ENCODE data around the gene IL1A. TPM values are rescaled to one million over a fixed set of nuclear protein-coding genes. Genes with fewer than 3 reads are reported as not detected.

Gene IL1A
- total RNA-seq, 1 donor from 2014 or later = 82.7 TPM

- Histone ChIP-seq H3K27me3 (ENCODE audit: control insufficient read depth, insufficient read depth, low read length) (no peaks in the 10 kb centered on the region), H3K4me3 (ENCODE audit: low read depth, low read length) (no peak overlapping the region), H3K36me3 (ENCODE audit: control insufficient read depth, insufficient read depth, low read length) (no peaks in the 10 kb centered on the region)
- no peak for TF ChIP-seq CTCF (IDR thresholded peaks at IDR 0.05; ENCODE audit: insufficient read depth, low read length, severe bottlenecking)
- no peak for FAIRE-seq
- DNase-seq (ENCODE audit: low read depth) = no peak
Measured at GRCh38 chr2:112807233-112807807, 23.0 kb upstream of the IL1A start.

GRCh38 chr2:112805542-112805941, 21.2 kb upstream of the IL1A start:
- Histone ChIP-seq H3K27me3 (ENCODE audit: control insufficient read depth, insufficient read depth, low read length) (no peaks in the 10 kb centered on the region), H3K4me3 (ENCODE audit: low read depth, low read length) (no peak overlapping the region), H3K36me3 (ENCODE audit: control insufficient read depth, insufficient read depth, low read length) (no peaks in the 10 kb centered on the region)
- TF ChIP-seq CTCF (IDR thresholded peaks at IDR 0.05; ENCODE audit: insufficient read depth, low read length, severe bottlenecking) = no peak
- DNase-seq (ENCODE audit: low read depth) (peak; percentile 98), FAIRE-seq (peak; percentile 40)

- Histone ChIP-seq H3K4me3 (ENCODE audit: low read depth, low read length) (no peak overlapping the region), H3K27me3 (ENCODE audit: control insufficient read depth, insufficient read depth, low read length) (no peaks in the 10 kb centered on the region), H3K36me3 (ENCODE audit: control insufficient read depth, insufficient read depth, low read length) (no peaks in the 10 kb centered on the region)
- TF ChIP-seq CTCF (IDR thresholded peaks at IDR 0.05; ENCODE audit: insufficient read depth, low read length, severe bottlenecking) = no peak
- DNase-seq (ENCODE audit: low read depth) = peak; percentile 100
- FAIRE-seq = no peak
Measured at GRCh38 chr2:112803691-112804521, 19.6 kb upstream of the IL1A start.

- Histone ChIP-seq H3K27me3 (ENCODE audit: control insufficient read depth, insufficient read depth, low read length) (no peaks in the 10 kb centered on the region), H3K36me3 (ENCODE audit: control insufficient read depth, insufficient read depth, low read length) (no peaks in the 10 kb centered on the region), H3K4me3 (ENCODE audit: low read depth, low read length) (no peak overlapping the region)
- FAIRE-seq (no peak), DNase-seq (ENCODE audit: low read depth) (no peak)
- no peak for TF ChIP-seq CTCF (IDR thresholded peaks at IDR 0.05; ENCODE audit: insufficient read depth, low read length, severe bottlenecking)
Measured at GRCh38 chr2:112800881-112801583, 16.7 kb upstream of the IL1A start.

- no peak overlapping the region for H3K4me3 ChIP-seq (ENCODE audit: low read depth, low read length)
- FAIRE-seq (no peak), DNase-seq (ENCODE audit: low read depth) (peak; percentile 52)
- TF ChIP-seq CTCF (IDR thresholded peaks at IDR 0.05; ENCODE audit: insufficient read depth, low read length, severe bottlenecking) = no peak
- H3K36me3 ChIP-seq (ENCODE audit: control insufficient read depth, insufficient read depth, low read length) = no peaks in the 10 kb centered on the region
- no peaks in the 10 kb centered on the region for H3K27me3 ChIP-seq (ENCODE audit: control insufficient read depth, insufficient read depth, low read length)
Measured at GRCh38 chr2:112798979-112799975, 15.0 kb upstream of the IL1A start.

Measured in bronchial epithelial cell (primary cell).